ENCODE results near the gene ABHD12. TPM values are rescaled to one million over a fixed set of nuclear protein-coding genes. Genes with fewer than 3 reads are reported as not detected.
"Not testable (repeated sequence)": the region's sequence is repeated elsewhere in the genome, so short reads cannot be mapped to it uniquely, and the experiment has no call there.

Gene ABHD12
- total RNA-seq, 1 experiment from 2014 or later: 48.8 TPM

- no peak for DNase-seq (ENCODE audit: low read depth)
Measured at GRCh38 chr20:25278636-25279361, 111.8 kb downstream of the ABHD12 start.

GRCh38 chr20:25277941-25278521 is 112.6 kb downstream of the ABHD12 start:
- DNase-seq (ENCODE audit: low read depth): no peak

GRCh38 chr20:25277051-25277801 is 113.4 kb downstream of the ABHD12 start:
- no peak for DNase-seq (ENCODE audit: low read depth)

GRCh38 chr20:25276533-25277050 is 114.0 kb downstream of the ABHD12 start:
- no peak for DNase-seq (ENCODE audit: low read depth)

- DNase-seq (ENCODE audit: low read depth): no peak
Measured at GRCh38 chr20:25275813-25276532, 114.7 kb downstream of the ABHD12 start.

- DNase-seq (ENCODE audit: low read depth): no peak
Measured at GRCh38 chr20:25274891-25275812, 115.5 kb downstream of the ABHD12 start.

GRCh38 chr20:25274481-25274880 is 116.2 kb downstream of the ABHD12 start:
- DNase-seq (ENCODE audit: low read depth): no peak

- DNase-seq (ENCODE audit: low read depth): no peak
Measured at GRCh38 chr20:25273541-25274358, 116.9 kb downstream of the ABHD12 start.

- DNase-seq (ENCODE audit: low read depth): no peak
Measured at GRCh38 chr20:25273046-25273445, 117.6 kb downstream of the ABHD12 start.

GRCh38 chr20:25272223-25273000 is 118.2 kb downstream of the ABHD12 start:
- no peak for DNase-seq (ENCODE audit: low read depth)

- no peak for DNase-seq (ENCODE audit: low read depth)
Measured at GRCh38 chr20:25271486-25272222, 119.0 kb downstream of the ABHD12 start.

- no peak for DNase-seq (ENCODE audit: low read depth)
Measured at GRCh38 chr20:25270829-25271251, 119.8 kb downstream of the ABHD12 start.

- no peak for DNase-seq (ENCODE audit: low read depth)
Measured at GRCh38 chr20:25269833-25270170, 120.8 kb downstream of the ABHD12 start.

GRCh38 chr20:25269057-25269832 is 121.4 kb downstream of the ABHD12 start:
- DNase-seq (ENCODE audit: low read depth): no peak

GRCh38 chr20:25260770-25261437 is 129.7 kb downstream of the ABHD12 start:
- not testable (repeated sequence) for DNase-seq (ENCODE audit: low read depth)

GRCh38 chr20:25259788-25260254 is 130.8 kb downstream of the ABHD12 start:
- no peak for DNase-seq (ENCODE audit: low read depth)

- DNase-seq (ENCODE audit: low read depth): no peak
Measured at GRCh38 chr20:25259358-25259757, 131.3 kb downstream of the ABHD12 start.

Measured in LHCN-M2 (cell line).